Mononuclear cell (primary cell): Measurements from ENCODE around the gene CYFIP2. TPM values are rescaled to one million over a fixed set of nuclear protein-coding genes. Genes with fewer than 3 reads are reported as not detected.
"Not testable (repeated sequence)": the region's sequence is repeated elsewhere in the genome, so short reads cannot be mapped to it uniquely, and the experiment has no call there.

Source experiments
- H3K27me3 ChIP-seq: 2 replicates; pipeline ENCODE4 v1.6.0; 2011; ENCODE audit warnings: low read length, control low read depth; ENCODE audit not compliant: insufficient read depth
- H3K4me1 ChIP-seq: 2 replicates; pipeline ENCODE4 v1.5.1; 2011; ENCODE audit warnings: mild to moderate bottlenecking, low read length, control low read depth; ENCODE audit not compliant: insufficient read depth
- H3K4me3 ChIP-seq: 2 replicates; pipeline ENCODE4 v1.5.1; 2011; ENCODE audit warnings: mild to moderate bottlenecking, low read length, moderate library complexity
- H3K9me3 ChIP-seq: 2 replicates; pipeline ENCODE4 v1.5.1; 2011; ENCODE audit warnings: low read depth, mild to moderate bottlenecking, control low read depth, low read length
- total RNA-seq: library from RNA; depleted of rRNA; stranded (reverse); fragments of >200 nt; gene quantifications from one replicate; pipeline ENCODE4 v1.2.3, GENCODE V29; 2012

The CYFIP2 gene
- total RNA-seq, 1 donor, result 200 TPM

GRCh38 chr5:157390133-157390532, 124.2 kb downstream of the CYFIP2 start:
- Histone ChIP-seq H3K9me3 (no peaks in the 10 kb centered on the region), H3K27me3 (no peaks in the 10 kb centered on the region), H3K4me3 (no peak overlapping the region), H3K4me1 (no peaks in the 10 kb centered on the region)

- H3K4me3 ChIP-seq, result no peak overlapping the region
- H3K4me1 ChIP-seq, result no peaks in the 10 kb centered on the region
- H3K27me3 ChIP-seq, result no peaks in the 10 kb centered on the region
- no peaks in the 10 kb centered on the region for H3K9me3 ChIP-seq
Measured at GRCh38 chr5:157390551-157391297, 124.8 kb downstream of the CYFIP2 start.

- Histone ChIP-seq H3K9me3 (peaks cover 2% of the 10 kb centered on the region), H3K27me3 (no peaks in the 10 kb centered on the region), H3K4me3 (no peak overlapping the region), H3K4me1 (no peaks in the 10 kb centered on the region)
Measured at GRCh38 chr5:157398305-157398704, 132.4 kb downstream of the CYFIP2 start.

- no peaks in the 10 kb centered on the region for H3K4me1 ChIP-seq
- H3K9me3 ChIP-seq, result peaks cover 12% of the 10 kb centered on the region
- H3K4me3 ChIP-seq, result no peak overlapping the region
- no peaks in the 10 kb centered on the region for H3K27me3 ChIP-seq
Measured at GRCh38 chr5:157400741-157401495, 135.0 kb downstream of the CYFIP2 start.

- no peaks in the 10 kb centered on the region for H3K4me1 ChIP-seq
- H3K9me3 ChIP-seq, result no peaks in the 10 kb centered on the region
- H3K4me3 ChIP-seq, result no peak overlapping the region
- no peaks in the 10 kb centered on the region for H3K27me3 ChIP-seq
Measured at GRCh38 chr5:157415838-157416237, 149.9 kb downstream of the CYFIP2 start.

GRCh38 chr5:157419521-157419920, 153.6 kb downstream of the CYFIP2 start:
- not testable (repeated sequence) for H3K4me1 ChIP-seq, H3K4me3 ChIP-seq, H3K27me3 ChIP-seq, H3K9me3 ChIP-seq

- H3K4me3 ChIP-seq, result not testable (repeated sequence)
Measured at GRCh38 chr5:157429920-157430319, 164.0 kb downstream of the CYFIP2 start.

GRCh38 chr5:157431544-157432200, 165.7 kb downstream of the CYFIP2 start:
- no peaks in the 10 kb centered on the region for H3K4me1 ChIP-seq
- H3K9me3 ChIP-seq, result no peaks in the 10 kb centered on the region
- H3K4me3 ChIP-seq, result no peak overlapping the region
- no peaks in the 10 kb centered on the region for H3K27me3 ChIP-seq

More at GRCh38 chr5:157429920-157430319, 164.0 kb downstream of the CYFIP2 start:
- H3K27me3 ChIP-seq, H3K4me1 ChIP-seq, H3K9me3 ChIP-seq: not testable (repeated sequence)

GRCh38 chr5:157434096-157434495, 168.2 kb downstream of the CYFIP2 start:
- no peaks in the 10 kb centered on the region for H3K4me1 ChIP-seq
- H3K4me3 ChIP-seq, result no peak overlapping the region
- H3K27me3 ChIP-seq, result no peaks in the 10 kb centered on the region
- no peaks in the 10 kb centered on the region for H3K9me3 ChIP-seq

GRCh38 chr5:157443041-157443549, 177.2 kb downstream of the CYFIP2 start:
- no peaks in the 10 kb centered on the region for H3K27me3 ChIP-seq
- no peak overlapping the region for H3K4me3 ChIP-seq
- H3K4me1 ChIP-seq, result no peaks in the 10 kb centered on the region
- no peaks in the 10 kb centered on the region for H3K9me3 ChIP-seq

- H3K27me3 ChIP-seq, result no peaks in the 10 kb centered on the region
- H3K4me1 ChIP-seq, result no peaks in the 10 kb centered on the region
- H3K4me3 ChIP-seq, result no peak overlapping the region
- no peaks in the 10 kb centered on the region for H3K9me3 ChIP-seq
Measured at GRCh38 chr5:157444224-157444623, 178.3 kb downstream of the CYFIP2 start.

Other genes with a start within 250 kb of the CYFIP2 start
- 1.3 TPM for gene HAVCR1, start 207.0 kb upstream of the CYFIP2 start, total RNA-seq
- 27.3 TPM for gene HAVCR2, start 157.1 kb upstream of the CYFIP2 start, total RNA-seq
- gene MED7, start 123.3 kb upstream of the CYFIP2 start, total RNA-seq, result 12.0 TPM
- not detected for gene GARIN3, start 99.9 kb upstream of the CYFIP2 start, total RNA-seq
- gene ITK, start 85.3 kb upstream of the CYFIP2 start, total RNA-seq, result 209 TPM
- gene NIPAL4, start 194.1 kb downstream of the CYFIP2 start, total RNA-seq, result 11.5 TPM